GM12878 (cell line): Measurements from ENCODE around the gene CNIH2.

Experiments
- CTCF ChIP-seq, 3 experiments: IDR thresholded peaks in 2 of 3; conservative IDR thresholded peaks in 1 of 3; 2 replicates each; pipeline ENCODE4 v1.5.1; 2011; ENCODE audit warnings: low read depth in 3 of 3, low read length in 3 of 3, mild to moderate bottlenecking in 3 of 3, control low read depth in 2 of 3, moderate library complexity in 2 of 3, inconsistent platforms in 1 of 3, mixed read lengths in 1 of 3; ENCODE audit not compliant: control insufficient read depth in 2 of 3, insufficient read depth in 1 of 3; ENCODE audit errors: extremely low read depth in 1 of 3
- EP300 ChIP-seq, 2 experiments: fragments of 150-350 bp in 1 of 2; IDR thresholded peaks; 2 replicates each; pipeline ENCODE4 v1.6.1; 2011 to 2012; ENCODE audit warnings: low read depth in 2 of 2, low read length in 2 of 2, borderline replicate concordance in 1 of 2, improper control_type of control experiment in 1 of 2, inconsistent platforms in 1 of 2; ENCODE audit not compliant: control insufficient read depth in 1 of 2
- ETV6 ChIP-seq, 2 experiments: fragments of 450-650 bp in 1 of 2; IDR thresholded peaks in 1 of 2; conservative IDR thresholded peaks in 1 of 2; 2 replicates each; pipeline ENCODE4 v1.6.1; 2014; ENCODE audit warnings: antibody characterized with exemption in 1 of 2, borderline replicate concordance in 1 of 2, low read depth in 1 of 2, mild to moderate bottlenecking in 1 of 2, moderate library complexity in 1 of 2
- GABPA ChIP-seq: IDR thresholded peaks from 2 replicates; pipeline ENCODE4 v1.6.1; 2014; ENCODE audit warnings: antibody characterized with exemption, low read depth, mild to moderate bottlenecking, inconsistent platforms
- HCFC1 ChIP-seq: fragments of 150-350 bp; IDR thresholded peaks from 2 replicates; pipeline ENCODE4 v1.6.1; 2014; ENCODE audit warnings: low read length
- IKZF1 ChIP-seq: fragments of 450-650 bp; conservative IDR thresholded peaks from 2 replicates; pipeline ENCODE4 v1.6.1; 2017; ENCODE audit warnings: antibody characterized with exemption, mild to moderate bottlenecking
- POLR2A ChIP-seq: IDR thresholded peaks from 2 replicates; pipeline ENCODE4 v1.6.1; 2011; ENCODE audit warnings: low read depth, mild to moderate bottlenecking, low read length
- SMC3 ChIP-seq: IDR thresholded peaks from 2 replicates; pipeline ENCODE4 v1.6.1; 2011; ENCODE audit warnings: low read length, improper control_type of control experiment, borderline replicate concordance
- ZNF207 ChIP-seq: fragments of 450-650 bp; IDR thresholded peaks from 2 replicates; pipeline ENCODE4 v1.6.1; 2014; ENCODE audit warnings: antibody characterized with exemption, mild to moderate bottlenecking, borderline replicate concordance
- ZNF274 ChIP-seq: IDR thresholded peaks from one replicate; pipeline ENCODE4 v1.8.0; 2011; ENCODE audit not compliant: insufficient read length, insufficient read depth

GRCh38 chr11:66242095-66242765, 35.7 kb upstream of the CNIH2 start:
- TF ChIP-seq CTCF (IDR thresholded peaks at IDR 0.05 in 2 of 3, conservative IDR thresholded peaks at IDR 0.05 in 1 of 3; ENCODE audit: control insufficient read depth in 2 of 3, extremely low read depth in 1 of 3, insufficient read depth in 1 of 3, low read depth in 3 of 3, low read length in 3 of 3) (no peak), SMC3 (no peak), POLR2A (no peak), HCFC1 (no peak), GABPA (no peak), ZNF274 (no peak), ZNF207 (no peak), EP300 (IDR thresholded peaks at IDR 0.05; ENCODE audit: borderline replicate concordance in 1 of 2, control insufficient read depth in 1 of 2, low read depth in 2 of 2, low read length in 2 of 2) (no peak), ETV6 (conservative IDR thresholded peaks at IDR 0.05 in 1 of 2, IDR thresholded peaks at IDR 0.05 in 1 of 2; ENCODE audit: borderline replicate concordance in 1 of 2, low read depth in 1 of 2) (no peak), IKZF1 (no peak)
